ENCODE measurements around the gene SORL1-AS1.

Gene SORL1-AS1

DNA sequence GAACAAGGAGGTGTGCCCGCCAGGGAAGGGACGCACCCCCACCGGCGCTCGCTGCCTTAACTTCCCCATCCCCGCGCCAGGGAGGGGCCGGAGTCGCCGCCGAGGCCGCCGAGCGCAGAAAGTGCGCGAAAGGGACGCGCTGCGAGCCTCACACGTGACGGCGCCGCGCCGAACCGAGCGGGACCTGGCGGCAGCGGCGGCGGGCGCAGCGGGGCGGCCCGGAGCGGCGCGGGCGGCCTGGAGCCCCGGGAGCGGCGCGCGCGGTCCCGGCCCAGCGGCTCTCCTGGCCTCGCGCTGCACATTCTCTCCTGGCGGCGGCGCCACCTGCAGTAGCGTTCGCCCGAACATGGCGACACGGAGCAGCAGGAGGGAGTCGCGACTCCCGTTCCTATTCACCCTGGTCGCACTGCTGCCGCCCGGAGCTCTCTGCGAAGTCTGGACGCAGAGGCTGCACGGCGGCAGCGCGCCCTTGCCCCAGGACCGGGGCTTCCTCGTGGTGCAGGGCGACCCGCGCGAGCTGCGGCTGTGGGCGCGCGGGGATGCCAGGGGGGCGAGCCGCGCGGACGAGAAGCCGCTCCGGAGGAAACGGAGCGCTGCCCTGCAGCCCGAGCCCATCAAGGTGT, 670 bp downstream of the SORL1-AS1 start, which contains the start of gene SORL1:
SORL1 (plus strand) TSS at position 329 of the 623 bp plus-strand sequence; CDS start at position 347, 18 bp downstream.
- peak; percentile 43 for DNase-seq (ENCODE audit: low spot score)

DNA sequence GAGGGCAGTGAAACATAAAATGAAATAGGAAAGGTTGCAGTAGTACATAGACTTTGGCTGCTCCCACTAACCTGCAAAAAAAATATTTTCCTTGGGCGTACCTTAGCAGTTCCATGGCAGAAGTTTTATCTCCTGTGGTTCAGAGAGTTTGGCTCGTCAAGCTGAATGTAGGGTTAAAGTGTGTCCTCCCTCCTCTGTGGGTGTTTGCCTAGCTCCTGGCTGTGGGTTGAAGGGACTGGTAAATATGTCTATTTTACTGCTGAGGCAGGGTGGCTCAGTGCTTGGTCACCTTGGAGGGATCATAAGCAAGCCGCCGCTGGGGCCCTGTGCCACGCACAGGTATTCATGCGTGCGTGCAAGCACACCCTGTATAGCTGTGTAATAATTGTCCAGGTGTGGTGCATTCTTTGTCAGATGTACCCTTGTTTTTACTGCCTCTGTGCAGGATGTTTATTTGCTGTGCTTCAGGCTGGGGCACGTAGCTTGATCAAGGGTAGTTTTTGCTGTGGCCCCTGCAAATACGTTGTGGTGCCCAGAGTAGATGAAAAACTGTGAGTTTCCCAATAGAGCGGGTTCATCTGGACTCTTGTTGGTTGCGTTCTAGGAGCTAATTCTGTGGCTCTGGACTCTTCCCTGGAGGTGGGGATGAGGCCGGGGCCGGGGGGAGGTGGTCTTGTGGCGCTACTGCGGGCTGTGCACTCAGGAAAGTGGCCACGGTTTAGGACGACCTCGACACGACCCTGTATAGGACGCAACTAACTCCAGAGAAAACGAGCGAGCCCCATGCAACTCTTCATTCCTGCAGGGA, 1.4 kb downstream of the SORL1-AS1 start:
- no peak for DNase-seq (ENCODE audit: low spot score)

DNA sequence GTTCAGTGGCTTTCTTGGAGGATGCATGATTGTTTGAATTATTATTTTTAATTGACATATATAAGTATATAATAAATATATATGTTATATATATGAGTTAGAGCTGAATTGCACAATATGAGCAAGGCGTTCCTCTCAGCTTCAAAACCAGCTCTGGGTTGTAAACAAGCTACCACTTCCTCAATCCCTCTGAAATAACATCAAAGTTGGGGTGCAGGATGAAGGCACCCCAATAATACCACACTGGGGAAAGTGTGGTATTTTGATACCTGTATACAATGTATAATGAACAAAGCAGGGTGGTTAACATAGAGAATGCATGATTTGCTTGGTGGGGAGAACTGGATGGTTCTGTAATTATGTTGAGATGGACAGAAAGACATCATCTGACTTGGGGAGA, 2.4 kb downstream of the SORL1-AS1 start:
- DNase-seq (ENCODE audit: low spot score): no peak

DNA sequence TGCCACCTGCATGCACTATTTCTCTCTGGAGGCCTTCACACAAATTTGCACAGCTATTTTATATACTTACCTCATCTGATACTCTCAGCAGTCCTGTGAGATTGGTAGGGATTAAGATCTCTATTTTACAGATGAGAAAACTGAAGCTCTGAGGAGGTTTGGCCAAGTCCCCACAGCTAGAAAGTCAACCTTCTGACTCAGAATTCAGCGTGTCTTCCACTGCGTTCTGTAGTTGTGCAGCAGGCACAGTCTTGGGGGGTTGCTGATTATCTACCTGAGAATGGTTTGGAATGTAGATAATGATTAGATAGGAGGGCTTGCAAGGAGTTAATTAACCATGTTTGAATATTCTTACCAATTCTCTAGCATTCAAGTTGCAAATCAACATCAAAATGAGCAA, 3.1 kb downstream of the SORL1-AS1 start:
- DNase-seq (ENCODE audit: low spot score): no peak

DNA sequence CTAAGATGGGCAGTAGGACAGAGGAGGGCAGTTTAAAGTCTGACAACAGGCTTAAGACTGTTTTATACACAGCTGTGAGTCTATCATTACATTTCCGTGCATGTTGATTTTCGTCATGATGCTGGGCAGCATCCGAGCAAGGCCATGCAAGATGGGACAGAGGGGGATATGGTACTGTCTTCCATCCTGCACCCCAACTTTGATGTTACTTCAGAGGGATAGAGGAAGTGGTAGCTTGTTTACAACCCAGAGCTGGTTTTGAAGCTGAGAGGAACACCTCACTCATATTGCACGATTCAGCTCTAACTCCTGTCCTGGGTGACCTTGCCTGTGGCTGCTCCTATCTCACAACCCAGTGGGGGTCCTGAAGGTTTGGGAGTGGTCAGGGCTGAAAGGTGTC, 3.6 kb downstream of the SORL1-AS1 start:
- DNase-seq (ENCODE audit: low spot score): no peak

DNA sequence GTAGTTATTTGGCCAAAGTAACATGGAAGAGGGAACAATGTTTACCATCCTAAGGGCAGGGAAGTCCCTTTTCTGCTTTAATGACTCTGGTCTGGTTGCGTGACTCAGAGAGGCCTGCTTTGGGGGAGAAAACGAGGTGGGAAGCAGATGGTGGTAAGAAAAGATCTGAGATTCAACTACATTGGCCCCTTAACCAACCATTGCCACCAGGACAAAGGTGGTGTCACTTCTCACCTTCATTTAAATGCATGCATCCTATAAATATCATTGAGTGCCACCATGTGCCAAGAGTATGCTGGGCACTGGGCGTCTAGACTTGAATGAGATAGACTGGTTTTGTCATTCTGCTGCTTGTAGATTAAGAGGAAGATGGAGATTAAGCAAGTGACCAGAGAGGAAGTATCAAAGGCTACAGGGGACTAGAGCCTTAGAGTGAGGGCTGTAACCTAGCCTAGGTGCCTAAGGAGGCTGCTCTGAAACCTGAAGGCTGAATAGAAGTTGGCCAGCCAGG, 4.3 kb downstream of the SORL1-AS1 start:
- no peak for DNase-seq (ENCODE audit: low spot score)

DNA sequence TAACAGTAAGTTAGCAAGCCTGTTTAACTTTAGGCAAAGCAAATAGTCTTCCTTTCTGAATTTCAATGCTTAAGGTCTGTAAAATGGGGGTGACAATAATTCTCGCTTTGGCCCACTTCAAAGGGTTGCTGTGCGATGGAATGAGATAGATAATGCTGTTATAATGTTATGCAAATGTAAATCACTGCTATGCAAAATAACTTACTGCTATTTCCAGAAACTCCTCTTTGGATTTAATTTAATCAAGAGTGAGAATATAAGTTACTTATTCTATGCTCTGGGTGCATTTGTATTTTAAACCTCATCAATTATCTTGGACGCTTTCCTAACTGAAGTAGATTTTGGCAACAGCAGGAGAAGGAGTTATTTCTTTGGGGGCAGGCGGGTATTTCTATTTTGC, 4.8 kb downstream of the SORL1-AS1 start:
- no peak for DNase-seq (ENCODE audit: low spot score)

DNA sequence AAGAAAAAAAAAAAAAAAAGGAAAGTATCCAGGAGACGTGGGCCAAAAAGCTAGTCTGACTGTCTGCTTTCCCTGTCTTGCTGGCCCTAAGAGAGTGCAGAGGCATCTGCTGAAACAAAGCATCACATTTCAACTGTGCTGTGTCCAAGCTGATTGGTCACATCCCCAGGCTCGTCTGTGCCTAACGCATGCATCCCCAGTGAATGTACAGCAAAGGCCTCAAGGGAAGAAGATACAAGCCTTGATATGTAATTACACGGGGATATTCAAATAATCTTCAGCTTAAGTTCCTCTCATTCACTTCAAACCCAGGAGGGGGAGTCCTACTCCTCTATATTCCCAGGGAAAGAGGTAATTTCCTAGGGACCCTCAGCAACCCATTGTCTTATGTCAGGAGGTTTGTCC, 6.0 kb downstream of the SORL1-AS1 start:
- peak; percentile 75 for DNase-seq (ENCODE audit: low spot score)

DNA sequence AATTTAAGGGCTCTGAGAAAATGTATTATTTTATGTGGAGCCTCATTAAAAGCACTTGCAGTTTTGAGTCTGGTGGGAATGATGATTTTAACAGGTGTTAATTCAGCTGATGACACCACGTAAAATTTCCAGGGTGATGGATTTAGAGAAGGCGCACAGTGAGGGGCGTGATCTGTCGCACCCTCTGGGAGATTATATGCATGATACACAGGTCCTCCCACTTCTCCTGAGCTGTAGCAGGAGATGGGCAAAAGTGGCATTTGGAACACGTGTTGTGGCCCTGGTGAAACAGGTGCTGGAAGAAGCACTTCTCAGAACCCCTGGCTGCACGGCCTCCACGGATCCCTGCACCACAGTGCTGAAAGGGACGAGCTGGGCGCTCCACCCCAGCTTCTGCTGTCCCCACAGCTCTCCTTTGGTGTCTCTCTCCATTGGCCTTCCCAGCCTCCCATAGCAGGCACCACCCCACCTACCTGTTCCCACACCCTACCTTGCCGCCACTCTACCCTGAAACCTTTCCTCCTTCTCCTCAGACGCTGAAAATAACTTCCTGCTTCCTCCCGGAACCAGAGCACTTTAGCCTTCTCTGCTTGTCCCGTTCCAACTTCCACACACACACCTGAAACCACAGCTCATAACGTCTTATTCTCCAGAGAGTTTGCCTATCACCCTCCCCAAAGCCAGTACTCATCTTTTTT, 7.5 kb downstream of the SORL1-AS1 start:
- no peak for DNase-seq (ENCODE audit: low spot score)

DNA sequence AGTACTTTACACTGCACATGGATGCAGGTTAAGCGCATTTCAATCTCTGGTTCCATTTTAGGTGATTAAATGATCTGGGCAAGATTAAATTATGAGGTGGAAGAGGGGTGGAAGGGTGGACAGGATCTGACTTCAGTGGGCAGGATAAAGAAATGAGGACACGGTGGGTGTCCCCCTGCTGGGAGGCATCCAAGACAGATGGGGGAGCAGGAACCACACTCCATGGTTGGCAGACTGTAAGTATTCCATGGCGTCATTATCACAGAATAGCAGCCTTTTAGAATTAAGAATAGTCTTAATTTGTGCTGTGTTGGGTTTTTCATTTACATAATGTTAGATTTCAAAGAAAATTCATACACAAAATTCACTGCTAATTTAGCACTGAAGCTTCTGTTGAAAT, 8.2 kb downstream of the SORL1-AS1 start:
- DNase-seq (ENCODE audit: low spot score): no peak

DNA sequence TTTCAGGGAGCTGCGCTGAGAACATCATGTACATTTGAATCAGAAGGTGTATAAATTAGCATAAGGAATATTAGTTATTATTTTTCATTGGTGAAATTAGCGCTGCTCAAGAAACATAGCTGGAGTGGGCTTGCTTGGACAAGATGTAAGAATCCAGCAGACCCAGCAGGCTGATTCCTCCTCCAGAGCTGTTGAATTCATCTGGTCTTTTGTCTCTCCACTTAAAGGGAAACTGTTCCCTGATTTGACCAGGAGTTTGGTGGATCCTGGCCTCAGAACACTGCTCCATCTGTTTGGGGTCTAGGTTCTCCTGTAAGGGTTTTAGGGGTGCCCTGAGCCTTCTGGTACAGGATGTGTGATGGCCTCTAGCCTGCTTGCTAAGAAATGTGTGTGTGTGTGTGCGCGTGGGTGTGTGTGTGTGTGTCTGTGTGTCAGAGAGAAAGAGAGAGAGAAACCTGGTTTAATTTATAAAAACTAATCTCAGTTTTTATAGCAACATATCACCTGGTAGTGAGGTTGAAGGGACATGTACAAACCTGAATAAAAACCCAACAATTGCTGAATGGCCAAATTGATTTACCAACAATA, 9.0 kb downstream of the SORL1-AS1 start:
- no peak for DNase-seq (ENCODE audit: low spot score)

DNA sequence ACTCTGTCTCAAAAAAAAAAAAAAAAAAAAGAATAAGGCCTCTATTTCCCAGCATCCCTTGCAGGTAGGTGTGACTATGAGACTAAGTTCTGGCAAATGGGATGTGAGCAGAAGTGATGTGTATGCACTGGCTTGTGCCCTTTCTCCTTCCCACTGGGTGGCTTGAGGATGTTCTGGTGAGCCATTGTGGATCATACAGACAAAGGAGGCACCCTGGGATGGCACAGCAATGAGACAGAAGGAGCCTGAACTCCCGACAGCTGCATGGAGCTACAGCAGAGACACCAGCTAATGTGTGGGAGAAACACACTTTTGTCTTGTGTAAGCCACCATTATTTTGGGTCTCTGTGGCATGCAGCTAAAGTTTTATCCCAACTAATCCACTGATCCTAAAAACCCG, 11.2 kb downstream of the SORL1-AS1 start:
- no peak for DNase-seq (ENCODE audit: low spot score)

DNA sequence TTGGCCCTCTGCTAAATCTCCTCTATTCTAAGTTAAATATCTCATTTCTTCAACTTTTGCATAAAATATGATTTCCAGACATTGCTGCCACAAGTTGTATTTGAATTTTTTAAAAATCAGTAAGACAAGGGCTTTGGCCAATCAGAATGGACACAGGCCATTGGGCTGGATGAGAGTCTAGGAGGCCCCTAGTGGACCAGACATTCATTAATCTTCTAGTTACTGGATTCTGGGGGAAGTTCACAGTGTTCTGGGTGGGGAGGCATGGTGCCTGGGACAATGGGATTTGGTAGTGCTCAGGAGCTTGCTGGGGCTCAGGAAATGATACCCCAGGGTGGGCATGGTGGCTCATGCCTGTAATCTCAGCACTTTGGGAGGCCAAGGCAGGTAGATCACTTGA, 13.0 kb downstream of the SORL1-AS1 start:
- DNase-seq (ENCODE audit: low spot score): no peak

DNA sequence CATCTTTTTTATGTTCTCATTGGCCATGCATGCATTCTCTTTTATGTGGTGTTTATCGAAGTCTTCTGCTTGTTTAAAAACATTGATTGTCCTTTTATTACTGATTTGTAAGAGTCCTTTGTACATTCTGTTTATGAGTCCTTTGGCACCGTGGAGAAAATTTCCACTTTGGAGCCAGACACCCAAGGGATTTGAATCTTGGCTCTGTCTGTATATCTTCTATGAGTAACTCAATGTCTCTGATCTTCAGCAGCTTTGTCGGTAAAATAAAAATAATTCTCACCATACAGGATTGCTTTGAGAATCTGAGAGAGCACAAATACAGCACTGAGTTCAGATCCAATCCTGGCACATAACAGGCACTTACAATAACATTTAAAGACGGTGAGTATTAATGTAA, 13.4 kb downstream of the SORL1-AS1 start:
- no peak for DNase-seq (ENCODE audit: low spot score)

DNA sequence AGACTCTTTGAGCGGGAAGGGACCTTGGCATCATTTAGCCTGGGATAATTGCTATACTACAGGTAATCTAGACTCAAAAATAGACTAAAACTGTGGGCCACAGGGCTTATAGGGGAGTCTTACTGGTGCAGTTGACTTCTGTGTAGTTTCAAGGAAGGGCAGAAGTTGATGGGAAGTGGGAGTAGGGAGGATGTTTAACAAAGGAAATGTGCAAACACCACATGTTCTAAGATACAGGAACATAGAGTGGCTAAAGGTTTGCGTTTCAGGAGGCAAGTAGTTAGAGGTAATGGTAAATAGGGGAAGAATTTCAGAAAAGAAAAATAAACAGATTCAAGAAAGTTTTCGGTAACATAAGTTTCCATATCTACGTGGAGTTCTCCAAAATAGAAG, 15.1 kb downstream of the SORL1-AS1 start:
- no peak for DNase-seq (ENCODE audit: low spot score)

DNA sequence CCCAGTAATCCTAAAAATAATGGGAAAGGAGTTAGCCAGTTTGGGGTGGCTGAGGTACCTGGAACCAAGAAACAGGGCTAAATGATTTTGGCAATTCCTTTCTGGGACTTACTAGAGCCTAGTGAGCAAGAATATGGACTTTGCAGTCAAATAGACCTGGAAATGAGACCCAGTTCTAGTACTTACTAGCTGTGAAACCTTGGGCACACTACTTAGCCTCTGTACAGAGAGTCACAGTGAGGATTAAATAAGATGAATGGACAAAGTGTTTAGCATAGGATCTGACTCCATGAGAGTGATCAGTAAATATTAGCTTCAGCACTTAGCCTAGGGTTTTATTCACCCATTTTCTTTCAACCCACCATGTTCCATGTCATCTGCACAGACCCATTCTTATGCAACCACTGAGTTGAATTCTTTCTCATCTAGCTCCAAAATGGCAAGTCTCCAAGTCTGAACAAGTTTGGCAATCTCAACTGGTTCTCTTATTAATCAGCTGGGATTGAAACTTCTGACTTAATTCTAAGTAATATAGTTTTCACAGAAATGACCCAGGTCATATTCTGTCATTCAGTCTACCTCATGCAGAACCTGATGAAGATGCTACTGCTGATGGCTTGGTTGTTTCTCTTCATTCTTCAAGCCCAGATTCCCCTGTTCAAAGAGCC, 15.6 kb downstream of the SORL1-AS1 start:
- no peak for DNase-seq (ENCODE audit: low spot score)

DNA sequence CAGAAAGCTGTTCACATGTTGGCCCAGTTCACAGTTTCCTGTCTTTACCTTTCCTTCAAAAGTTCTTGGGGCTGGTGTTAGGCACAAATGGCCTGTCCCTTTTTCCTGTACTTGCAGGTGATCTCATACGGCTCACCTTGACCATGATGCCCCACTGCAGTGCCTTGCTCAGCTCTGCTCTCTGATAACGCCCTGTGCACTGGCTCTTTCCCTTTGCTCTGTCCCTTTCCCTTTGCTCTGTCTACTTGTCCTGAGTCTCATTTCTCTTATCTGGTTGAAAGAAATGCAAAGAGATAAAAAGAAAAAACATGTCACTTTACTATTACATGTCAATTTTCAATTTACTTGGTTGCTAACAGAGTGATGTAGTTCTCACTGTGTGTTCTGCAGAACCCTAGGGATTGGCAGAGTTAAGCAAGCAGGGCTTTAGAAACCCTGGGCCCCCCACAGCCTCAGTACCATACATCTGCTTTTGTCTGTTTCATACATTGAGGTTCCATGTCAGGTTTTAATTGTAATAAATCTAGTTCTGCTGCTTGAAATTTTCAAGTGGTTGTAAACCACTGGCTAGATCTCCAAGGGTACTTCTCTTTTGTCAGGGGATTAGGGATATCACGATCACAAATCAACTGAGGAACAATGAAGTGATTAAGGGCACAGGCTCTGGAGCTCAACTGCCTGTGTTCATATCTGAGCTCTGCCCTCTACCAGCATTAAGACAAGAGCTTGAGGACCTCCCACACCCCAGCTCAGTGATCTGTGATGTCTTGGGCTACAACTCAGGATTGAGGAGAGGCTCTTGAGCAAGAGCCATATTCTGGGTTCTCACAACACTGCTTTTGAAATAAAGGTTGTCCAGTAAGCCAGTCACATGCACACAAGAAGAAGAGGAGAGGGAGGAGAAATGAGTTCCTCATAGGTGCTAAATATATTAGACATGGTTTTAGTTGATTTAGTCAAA, 16.9 kb downstream of the SORL1-AS1 start:
- no peak for DNase-seq (ENCODE audit: low spot score)

DNA sequence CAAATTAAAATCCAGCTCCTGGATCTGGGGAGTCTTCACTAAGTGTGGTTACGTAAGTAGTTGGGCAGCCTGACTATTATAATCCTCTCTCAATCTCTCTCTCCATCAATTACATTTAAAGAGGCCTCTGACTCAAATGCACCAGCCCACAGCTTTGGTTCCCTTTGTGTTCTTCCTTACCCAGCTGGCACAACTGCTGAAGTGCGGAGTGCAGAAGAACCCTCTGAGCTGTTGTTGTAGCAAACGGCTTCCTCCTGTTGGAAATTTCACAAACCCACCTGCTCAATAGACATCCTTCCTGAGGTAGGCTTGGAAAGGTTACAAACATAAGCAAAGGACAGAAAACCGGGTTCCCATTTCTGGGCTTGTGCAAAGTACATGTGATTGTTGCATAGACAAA, 17.6 kb downstream of the SORL1-AS1 start:
- no peak for DNase-seq (ENCODE audit: low spot score)

DNA sequence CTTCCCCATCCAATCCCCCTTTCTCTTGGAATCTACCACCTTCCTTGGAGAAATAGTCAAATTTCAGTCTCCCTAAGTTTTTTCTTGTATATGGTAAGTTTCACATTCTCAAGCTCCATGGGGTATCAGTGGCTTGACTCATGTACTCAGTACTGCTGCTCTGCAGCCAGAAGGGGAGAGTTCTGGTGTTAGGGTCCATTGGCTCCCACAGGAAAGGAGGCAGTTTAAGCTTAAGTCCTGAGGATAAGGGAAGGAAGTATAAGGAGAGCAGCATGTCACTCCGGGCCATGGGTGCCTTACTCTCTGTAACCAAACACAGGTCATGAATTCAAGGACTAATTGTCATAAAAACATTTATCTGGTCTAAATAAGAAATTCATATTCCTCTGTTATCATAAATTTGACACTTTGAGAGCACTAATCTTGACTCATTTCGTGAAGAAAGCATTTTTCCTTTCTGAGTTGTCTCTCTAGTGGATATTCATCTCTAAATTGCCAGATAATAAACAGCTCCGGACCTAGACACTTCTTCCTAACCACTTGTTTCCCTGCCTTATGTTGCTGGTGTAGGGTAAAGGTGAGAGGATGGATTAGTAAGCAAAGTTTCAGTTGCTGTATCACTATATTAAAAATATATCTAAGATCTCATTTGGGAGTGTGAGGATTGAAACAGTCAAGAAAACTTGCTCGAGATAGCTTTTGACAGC, 20.8 kb downstream of the SORL1-AS1 start:
- no peak for DNase-seq (ENCODE audit: low spot score)

DNA sequence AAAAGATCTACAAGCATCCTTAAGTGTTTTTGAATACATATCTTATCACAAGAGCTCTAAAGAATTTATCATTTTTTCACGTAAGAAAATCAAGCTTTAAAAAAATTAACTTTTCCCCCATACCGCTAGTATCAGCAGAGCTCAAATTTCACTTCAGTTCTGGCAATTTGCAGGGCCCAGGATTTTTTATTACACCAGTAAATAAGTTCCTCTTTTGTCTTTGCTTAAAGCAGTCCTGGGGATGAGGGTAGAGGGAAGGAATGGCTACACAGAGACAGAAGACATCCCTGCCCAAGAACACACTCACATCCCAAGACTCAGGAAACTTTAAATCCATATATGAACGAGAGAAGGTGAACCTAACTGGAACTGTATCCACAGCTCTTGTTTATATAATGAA, 23.2 kb downstream of the SORL1-AS1 start:
- no peak for DNase-seq (ENCODE audit: low spot score)

Data from SK-N-DZ (cell line).